Stimulated activated CD8-positive, alpha-beta memory T cell treated with anti-CD3 and anti-CD28 coated beads, Interleukin-7, amount 100 ng/mL, for 24 hours (primary cell): Measurements from ENCODE around the gene IST1.
"Not testable (repeated sequence)": the region's sequence is repeated elsewhere in the genome, so short reads cannot be mapped to it uniquely, and the experiment has no call there.

Source experiments
- DNase-seq: peaks from one replicate; pipeline ENCODE4 v3.0.0-alpha.2; 2020; ENCODE audit warnings: low read depth

The IST1 gene

GRCh38 chr16:71894921-71895678 is at the start of gene IST1:
IST1 (plus strand) TSS chr16:71895531; CDS start chr16:71915641, 20,110 bp downstream.
- DNase-seq, result peak; percentile 95

- DNase-seq, result peak; percentile 88
Measured at GRCh38 chr16:71845639-71846430, 49.5 kb upstream of the IST1 start, which contains the start of gene ATXN1L. ATXN1L (plus strand) TSS chr16:71845976; CDS start chr16:71849741, 3,765 bp downstream.

GRCh38 chr16:71846431-71846830 is 48.9 kb upstream of the IST1 start:
- DNase-seq, result no peak

- DNase-seq, result no peak
Measured at GRCh38 chr16:71847096-71847495, 48.2 kb upstream of the IST1 start.

GRCh38 chr16:71848622-71849021 is 46.7 kb upstream of the IST1 start:
- no peak for DNase-seq

- DNase-seq, result no peak
Measured at GRCh38 chr16:71851746-71852145, 43.6 kb upstream of the IST1 start.

- DNase-seq, result no peak
Measured at GRCh38 chr16:71852158-71852557, 43.2 kb upstream of the IST1 start.

GRCh38 chr16:71852561-71852960 is 42.8 kb upstream of the IST1 start:
- no peak for DNase-seq

GRCh38 chr16:71853413-71853812 is 41.9 kb upstream of the IST1 start:
- no peak for DNase-seq

GRCh38 chr16:71854369-71854948 is 40.9 kb upstream of the IST1 start:
- no peak for DNase-seq

GRCh38 chr16:71855937-71856662 is 39.2 kb upstream of the IST1 start:
- DNase-seq, result no peak

GRCh38 chr16:71859762-71860521 is 35.4 kb upstream of the IST1 start:
- no peak for DNase-seq

- no peak for DNase-seq
Measured at GRCh38 chr16:71863995-71864394, 31.3 kb upstream of the IST1 start.

GRCh38 chr16:71865173-71865863 is 30.0 kb upstream of the IST1 start:
- DNase-seq, result no peak

- DNase-seq, result not testable (repeated sequence)
Measured at GRCh38 chr16:71867175-71867574, 28.2 kb upstream of the IST1 start.

GRCh38 chr16:71867939-71868338 is 27.4 kb upstream of the IST1 start:
- DNase-seq, result no peak

GRCh38 chr16:71869089-71869488 is 26.2 kb upstream of the IST1 start:
- DNase-seq, result no peak

GRCh38 chr16:71870818-71871217 is 24.5 kb upstream of the IST1 start:
- DNase-seq, result no peak

- DNase-seq, result no peak
Measured at GRCh38 chr16:71873199-71873598, 22.1 kb upstream of the IST1 start.

GRCh38 chr16:71878911-71879310 is 16.4 kb upstream of the IST1 start:
- DNase-seq, result no peak

- no peak for DNase-seq
Measured at GRCh38 chr16:71880176-71880575, 15.2 kb upstream of the IST1 start.
